ENCODE data around the gene ST6GAL1.

GRCh38 chr3:187112934-187113793, 182.8 kb downstream of the ST6GAL1 start:
- TF ChIP-seq, protein P1, sequence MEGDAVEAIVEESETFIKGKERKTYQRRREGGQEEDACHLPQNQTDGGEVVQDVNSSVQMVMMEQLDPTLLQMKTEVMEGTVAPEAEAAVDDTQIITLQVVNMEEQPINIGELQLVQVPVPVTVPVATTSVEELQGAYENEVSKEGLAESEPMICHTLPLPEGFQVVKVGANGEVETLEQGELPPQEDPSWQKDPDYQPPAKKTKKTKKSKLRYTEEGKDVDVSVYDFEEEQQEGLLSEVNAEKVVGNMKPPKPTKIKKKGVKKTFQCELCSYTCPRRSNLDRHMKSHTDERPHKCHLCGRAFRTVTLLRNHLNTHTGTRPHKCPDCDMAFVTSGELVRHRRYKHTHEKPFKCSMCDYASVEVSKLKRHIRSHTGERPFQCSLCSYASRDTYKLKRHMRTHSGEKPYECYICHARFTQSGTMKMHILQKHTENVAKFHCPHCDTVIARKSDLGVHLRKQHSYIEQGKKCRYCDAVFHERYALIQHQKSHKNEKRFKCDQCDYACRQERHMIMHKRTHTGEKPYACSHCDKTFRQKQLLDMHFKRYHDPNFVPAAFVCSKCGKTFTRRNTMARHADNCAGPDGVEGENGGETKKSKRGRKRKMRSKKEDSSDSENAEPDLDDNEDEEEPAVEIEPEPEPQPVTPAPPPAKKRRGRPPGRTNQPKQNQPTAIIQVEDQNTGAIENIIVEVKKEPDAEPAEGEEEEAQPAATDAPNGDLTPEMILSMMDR (IDR thresholded peaks at IDR 0.05): peak; percentile 32 to 62 (median 51)
- no peak for TF ChIP-seq POLR2A (IDR thresholded peaks at IDR 0.05)
